B cell (primary cell): ENCODE results near the gene WDR62. TPM values are rescaled to one million over a fixed set of nuclear protein-coding genes. Genes with fewer than 3 reads are reported as not detected.

Source experiments
- ATAC-seq: fragments of 200-7000 bp; cut with Tn5 transposase; one replicate; pipeline ENCODE4 v1.10.0; 2021; ENCODE audit warnings: low read depth, mild to moderate bottlenecking, moderate number of reproducible peaks, moderate library complexity
- CTCF ChIA-PET: fragments of 350-600 bp; sonication (Branson Sonifier 250); formaldehyde crosslinking; loops from one replicate; lab custom pipeline; 2021; ENCODE audit warnings: antibody characterized with exemption, inconsistent platforms; lab: Charles Lee
- POLR2A ChIA-PET: fragments of 350-600 bp; sonication (Branson Sonifier 250); formaldehyde crosslinking; loops from one replicate; lab custom pipeline; 2021; ENCODE audit warnings: antibody characterized with exemption; lab: Charles Lee
- DNase-seq: peaks from one replicate; pipeline ENCODE4 v3.0.0; 2013
- H2AFZ ChIP-seq: 2 replicates; pipeline ENCODE4 v1.6.1; 2012; ENCODE audit warnings: mild to moderate bottlenecking, low read depth, low read length; ENCODE audit not compliant: insufficient read depth, poor library complexity, severe bottlenecking
- H3K27ac ChIP-seq, 2 donors: 1 replicate in 1 of 2; 2 replicates in 1 of 2; pipeline ENCODE4 v1.5.1; 2012 to 2013; ENCODE audit warnings: low read length in 2 of 2, mild to moderate bottlenecking in 2 of 2, moderate library complexity in 1 of 2
- H3K27me3 ChIP-seq, 4 experiments: fragments of 200-600 bp in 1 of 4; sonication (generic) in 1 of 4; replicated peaks in 1 of 4; 1 replicate in 2 of 4; 2 replicates in 2 of 4; pipeline versions ENCODE4 v1.6.1 to v1.7.0; 2013 to 2016; ENCODE audit warnings: low read length in 3 of 4, mild to moderate bottlenecking in 2 of 4, mixed read lengths in 1 of 4, moderate library complexity in 1 of 4; ENCODE audit not compliant: insufficient read depth in 4 of 4, control insufficient read depth in 3 of 4; ENCODE audit errors: control extremely low read depth in 1 of 4
- H3K36me3 ChIP-seq, 2 experiments: replicated peaks in 1 of 2; 1 replicate in 1 of 2; 2 replicates in 1 of 2; pipeline versions ENCODE4 v1.6.1 to v1.7.1; 2013; ENCODE audit warnings: low read length in 1 of 2; ENCODE audit not compliant: insufficient read depth in 2 of 2, control insufficient read depth in 1 of 2; ENCODE audit errors: control extremely low read depth in 1 of 2, extremely low read depth in 1 of 2
- H3K4me1 ChIP-seq, 2 donors: fragments of 200-600 bp in 1 of 2; sonication (generic) in 1 of 2; 1 replicate in 1 of 2; 2 replicates in 1 of 2; pipeline versions ENCODE4 v1.5.1 to v1.6.1; 2013 to 2017; ENCODE audit warnings: low read length in 2 of 2; ENCODE audit not compliant: control insufficient read depth in 2 of 2, insufficient read depth in 2 of 2
- H3K4me2 ChIP-seq: replicated peaks from 2 replicates; pipeline ENCODE3; 2012; ENCODE audit warnings: mild to moderate bottlenecking, low read depth, low read length; ENCODE audit not compliant: poor library complexity, severe bottlenecking
- H3K4me3 ChIP-seq, 5 experiments: fragments of 200-600 bp in 1 of 5; sonication (generic) in 1 of 5; 1 replicate in 3 of 5; 2 replicates in 2 of 5; pipeline versions ENCODE4 v1.5.1 to v1.7.0; 2011 to 2016; ENCODE audit warnings: low read length in 4 of 5, mild to moderate bottlenecking in 4 of 5, low read depth in 2 of 5, control low read depth in 1 of 5, moderate library complexity in 1 of 5; ENCODE audit not compliant: insufficient read depth in 1 of 5; ENCODE audit errors: control extremely low read depth in 1 of 5, extremely low read depth in 1 of 5
- H3K79me2 ChIP-seq: fragments of 200-600 bp; sonication (generic); one replicate; pipeline ENCODE4 v1.6.0; 2016; ENCODE audit warnings: low read length; ENCODE audit not compliant: control insufficient read depth, insufficient read depth
- H3K9ac ChIP-seq: fragments of 200-600 bp; sonication (generic); 2 replicates; pipeline ENCODE4 v1.6.1; 2017; ENCODE audit warnings: mild to moderate bottlenecking, low read length, moderate library complexity
- H3K9me3 ChIP-seq, 3 donors: one replicate each; pipeline versions ENCODE4 v1.6.1 to v1.7.1; 2013; ENCODE audit warnings: low read length in 2 of 3; ENCODE audit not compliant: control insufficient read depth in 2 of 3, insufficient read depth in 1 of 3; ENCODE audit errors: control extremely low read depth in 1 of 3
- H4K20me1 ChIP-seq: 2 replicates; pipeline ENCODE4 v1.6.0; 2012; ENCODE audit warnings: mild to moderate bottlenecking, low read length; ENCODE audit not compliant: insufficient read depth, control insufficient read depth, poor library complexity, severe bottlenecking
- H3K27ac Mint-ChIP-seq: one replicate; pipeline ENCODE4 v1.8.0; 2021; ENCODE audit warnings: mixed read lengths
- H3K27me3 Mint-ChIP-seq: one replicate; pipeline ENCODE4 v1.8.0; 2021; ENCODE audit warnings: mixed read lengths
- H3K4me1 Mint-ChIP-seq: one replicate; pipeline ENCODE4 v1.8.0; 2021; ENCODE audit warnings: mixed read lengths
- H3K4me3 Mint-ChIP-seq: one replicate; pipeline ENCODE4 v1.8.0; 2021; ENCODE audit warnings: mixed read lengths
- H3K9me3 Mint-ChIP-seq: one replicate; pipeline ENCODE4 v1.8.0; 2022; ENCODE audit warnings: mixed read lengths; ENCODE audit not compliant: insufficient read depth
- CTCF ChIP-seq: fragments of 200-600 bp; IDR thresholded peaks from one replicate; pipeline ENCODE4 v1.8.0; 2022; ENCODE audit warnings: antibody characterized with exemption, mild to moderate bottlenecking
- EZH2 ChIP-seq: IDR thresholded peaks from 2 replicates; pipeline ENCODE4 v1.6.1; 2012; ENCODE audit warnings: borderline replicate concordance, low read depth, mild to moderate bottlenecking, moderate library complexity, low read length; ENCODE audit not compliant: insufficient read depth, poor library complexity, severe bottlenecking
- WGBS: methylation state at CpG from one replicate; pipeline ENCODE4 v1.1.5; 2013; ENCODE audit warnings: missing lambda C conversion rate; ENCODE audit not compliant: insufficient coverage; 5-methylcytosine and 5-hydroxymethylcytosine counted together
- intact Hi-C: fragments of 100-400 bp; cut with micrococcal nuclease; formaldehyde crosslinking; loops from one replicate; pipeline ENCODE4 v1.10.0; 2022
- polyA plus RNA-seq: library from polyadenylated mRNA; depleted of rRNA; stranded (reverse); fragments of >200 nt; gene quantifications from 2 replicates; pipeline ENCODE4 v1.2.3, GENCODE V29; 2012
- total RNA-seq, 2 donors: library from RNA; stranded (reverse); fragments of 120-200 nt in 1 of 2; gene quantifications; 1 replicate in 1 of 2; 2 replicates in 1 of 2; pipeline versions ENCODE4 v1.2.3 to v1.2.4, GENCODE V29; 2013 to 2022

Gene WDR62
- total and polyA plus RNA-seq, 2 donors (not counting 1 experiment from before 2014, with no cell fraction given), result 1.8 to 1.9 TPM

GRCh38 chr19:36153126-36153525 lies 98.4 kb downstream of the WDR62 start:
- H3K9me3 Mint-ChIP-seq, result no peaks in the 10 kb centered on the region
- Histone ChIP-seq H3K4me2 (no peak overlapping the region), H3K79me2 (no peaks in the 10 kb centered on the region), H2AFZ (no peak overlapping the region), H3K27ac (no peak overlapping the region), H3K4me1 (no peaks in the 10 kb centered on the region), H3K27me3 (no peaks in the 10 kb centered on the region), H3K9me3 (no peaks in the 10 kb centered on the region), H3K4me3 (no peak overlapping the region), H3K9ac (no peak overlapping the region), H4K20me1 (no peaks in the 10 kb centered on the region), H3K36me3 (peaks cover 1 to 27% of the 10 kb centered on the region in 2 experiments)
- ChIA-PET POLR2A (no interaction called here), CTCF (interaction anchor here (0.7 to 2.6 kb wide), 3 partner anchors 13 to 26 kb away, joined by 3 to 15 read pairs (median 5); no protein-coding TSS in a partner anchor)
- TF ChIP-seq CTCF (no peak), EZH2 (no peak)
- no peak overlapping the region for H3K27ac Mint-ChIP-seq
- H3K4me3 Mint-ChIP-seq, result no peak overlapping the region
- H3K27me3 Mint-ChIP-seq, result no peaks in the 10 kb centered on the region
- no peaks in the 10 kb centered on the region for H3K4me1 Mint-ChIP-seq
- 93% methylated on average over 6 of the region's 10 CpGs for WGBS
- DNase-seq, result no peak
- ATAC-seq, result no peak
- intact Hi-C loops, result no loop called here

Other genes starting within 250 kb of the WDR62 start
- gene PRODH2, start 242.1 kb upstream of the WDR62 start, total RNA-seq, result not detected in 2 replicates
- not detected in 2 replicates for gene PRODH2, start 242.1 kb upstream of the WDR62 start, polyA plus RNA-seq
- not detected in 2 replicates for gene NPHS1, start 202.4 kb upstream of the WDR62 start, total RNA-seq
- not detected in 2 replicates for gene NPHS1, start 202.4 kb upstream of the WDR62 start, polyA plus RNA-seq
- not detected in 2 replicates for gene KIRREL2, start 198.0 kb upstream of the WDR62 start, total RNA-seq
- not detected in 2 replicates for gene KIRREL2, start 198.0 kb upstream of the WDR62 start, polyA plus RNA-seq
- not detected in 2 replicates for gene APLP1, start 186.3 kb upstream of the WDR62 start, total RNA-seq
- gene APLP1, start 186.3 kb upstream of the WDR62 start, polyA plus RNA-seq, result 0.06 TPM in 1 of 2 replicates, not detected in the other
- 272 and 276 TPM in 2 replicates for gene NFKBID, start 154.4 kb upstream of the WDR62 start, total RNA-seq
- 111 and 618 TPM in 2 replicates for gene NFKBID, start 154.4 kb upstream of the WDR62 start, polyA plus RNA-seq
- gene HCST, start 152.4 kb upstream of the WDR62 start, total RNA-seq, result 2.9 and 4.8 TPM in 2 replicates
- 29.8 and 40.6 TPM in 2 replicates for gene HCST, start 152.4 kb upstream of the WDR62 start, polyA plus RNA-seq
- 2.7 and 3.3 TPM in 2 replicates for gene TYROBP, start 146.6 kb upstream of the WDR62 start, total RNA-seq
- 14.8 and 25.6 TPM in 2 replicates for gene TYROBP, start 146.6 kb upstream of the WDR62 start, polyA plus RNA-seq
- gene LRFN3, start 118.5 kb upstream of the WDR62 start, total RNA-seq, result 1.6 and 2.1 TPM in 2 replicates
- 0.62 and 0.79 TPM in 2 replicates for gene LRFN3, start 118.5 kb upstream of the WDR62 start, polyA plus RNA-seq
- 24.2 and 24.6 TPM in 2 replicates for gene SDHAF1, start 59.7 kb upstream of the WDR62 start, total RNA-seq
- gene SDHAF1, start 59.7 kb upstream of the WDR62 start, polyA plus RNA-seq, result 11.8 and 22.0 TPM in 2 replicates
- 2.4 and 3.4 TPM in 2 replicates for gene SYNE4, start 46.1 kb upstream of the WDR62 start, total RNA-seq
- gene SYNE4, start 46.1 kb upstream of the WDR62 start, polyA plus RNA-seq, result 2.3 and 2.5 TPM in 2 replicates
- 49.4 and 54.5 TPM in 2 replicates for gene ALKBH6, start 40.7 kb upstream of the WDR62 start, total RNA-seq
- 56.5 and 65.5 TPM in 2 replicates for gene ALKBH6, start 40.7 kb upstream of the WDR62 start, polyA plus RNA-seq
- gene CLIP3, start 22.0 kb upstream of the WDR62 start, total RNA-seq, result 1.3 and 1.8 TPM in 2 replicates
- 0.42 and 0.55 TPM in 2 replicates for gene CLIP3, start 22.0 kb upstream of the WDR62 start, polyA plus RNA-seq
- gene THAP8, start 612 bp upstream of the WDR62 start, total RNA-seq, result 3.9 and 4.5 TPM in 2 replicates
- 2.8 and 5.7 TPM in 2 replicates for gene THAP8, start 612 bp upstream of the WDR62 start, polyA plus RNA-seq
- not detected in 2 replicates for gene OVOL3, start 56.2 kb downstream of the WDR62 start, total RNA-seq
- gene OVOL3, start 56.2 kb downstream of the WDR62 start, polyA plus RNA-seq, result not detected in 2 replicates
- gene POLR2I, start 60.0 kb downstream of the WDR62 start, total RNA-seq, result 28.2 and 33.4 TPM in 2 replicates
- 30.2 and 39.1 TPM in 2 replicates for gene POLR2I, start 60.0 kb downstream of the WDR62 start, polyA plus RNA-seq
- gene TBCB, start 60.6 kb downstream of the WDR62 start, total RNA-seq, result 145 and 148 TPM in 2 replicates
- 187 and 193 TPM in 2 replicates for gene TBCB, start 60.6 kb downstream of the WDR62 start, polyA plus RNA-seq
- gene CAPNS1, start 85.2 kb downstream of the WDR62 start, total RNA-seq, result 294 and 296 TPM in 2 replicates
- gene CAPNS1, start 85.2 kb downstream of the WDR62 start, polyA plus RNA-seq, result 201 and 272 TPM in 2 replicates
- not detected in 2 replicates for gene COX7A1, start 97.5 kb downstream of the WDR62 start, total RNA-seq
- gene COX7A1, start 97.5 kb downstream of the WDR62 start, polyA plus RNA-seq, result not detected in 2 replicates
- gene ZNF565, start 159.8 kb downstream of the WDR62 start, total RNA-seq, result 5.2 and 5.5 TPM in 2 replicates
- gene ZNF565, start 159.8 kb downstream of the WDR62 start, polyA plus RNA-seq, result 2.9 and 3.0 TPM in 2 replicates
- 62.2 and 69.3 TPM in 2 replicates for gene ZNF146, start 160.2 kb downstream of the WDR62 start, total RNA-seq
- gene ZNF146, start 160.2 kb downstream of the WDR62 start, polyA plus RNA-seq, result 21.9 and 26.4 TPM in 2 replicates